ENCODE measurements around the gene CHST15.

The CHST15 gene

DNA sequence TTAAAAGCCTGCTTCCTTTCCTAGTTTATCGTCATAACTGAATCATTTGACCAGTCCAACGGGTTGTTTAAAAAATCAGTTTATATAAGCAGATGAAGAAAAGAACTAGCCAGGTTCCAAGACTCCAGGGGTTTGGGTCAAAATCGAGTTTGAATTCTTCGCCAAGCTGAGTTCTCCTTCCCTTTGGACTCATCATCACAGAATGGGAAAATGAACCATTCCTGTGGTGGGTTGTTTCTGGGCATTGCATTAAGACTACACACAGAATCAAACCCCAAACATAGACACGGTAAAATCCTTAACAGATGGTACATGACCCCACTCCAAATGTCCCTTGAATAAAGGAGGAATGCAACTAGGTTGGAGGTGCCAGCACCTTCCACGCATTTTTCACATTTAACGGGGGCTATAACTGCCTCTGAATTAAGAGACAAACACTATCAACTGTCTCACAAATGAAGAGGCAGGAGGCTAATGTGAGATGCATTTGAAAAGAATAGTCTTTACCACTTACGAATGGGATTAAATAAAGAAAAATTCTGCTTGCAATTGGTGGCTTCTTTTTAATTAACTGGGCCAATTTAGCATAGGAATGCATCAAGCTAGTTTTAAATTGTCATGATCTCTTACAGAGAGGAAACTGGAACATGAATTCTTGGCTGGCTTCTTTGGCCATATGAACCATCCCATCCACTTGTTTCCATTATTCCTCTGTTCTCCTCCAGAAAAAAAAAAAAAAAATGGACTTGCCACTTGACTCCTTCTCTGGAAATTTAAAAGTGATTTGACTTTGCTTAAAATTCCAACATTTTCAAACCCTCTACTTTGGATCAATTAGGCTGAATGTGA is 61.1 kb downstream of the CHST15 start:
- DNase-seq (ENCODE audit: low read depth in 2 of 2, low spot score in 1 of 2) = no peak

- no peak for DNase-seq (ENCODE audit: low read depth in 2 of 2, low spot score in 1 of 2)
Observed at GRCh38 chr10:124030492-124031110, 62.8 kb downstream of the CHST15 start.

DNA sequence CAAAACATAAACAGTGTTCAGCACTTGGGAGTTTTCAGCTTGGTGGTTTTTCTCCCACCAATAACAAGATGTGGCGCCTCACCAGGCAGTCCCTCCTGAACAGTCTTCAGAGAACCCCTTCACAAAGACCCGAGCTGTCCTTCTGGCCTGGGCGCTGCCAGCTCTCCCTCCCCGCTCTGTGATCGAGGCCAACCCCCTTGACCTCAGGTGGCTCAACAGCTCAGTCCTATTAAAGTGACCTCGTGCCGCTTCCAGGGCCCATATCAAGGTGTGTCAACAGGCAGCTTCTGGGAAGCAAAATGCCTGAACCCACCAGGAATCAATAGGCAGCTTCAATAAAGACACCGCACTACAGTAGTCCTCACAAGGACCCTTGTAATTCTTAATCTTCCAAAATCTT is 63.3 kb downstream of the CHST15 start:
- DNase-seq (ENCODE audit: low read depth in 2 of 2, low spot score in 1 of 2) = no peak

DNA sequence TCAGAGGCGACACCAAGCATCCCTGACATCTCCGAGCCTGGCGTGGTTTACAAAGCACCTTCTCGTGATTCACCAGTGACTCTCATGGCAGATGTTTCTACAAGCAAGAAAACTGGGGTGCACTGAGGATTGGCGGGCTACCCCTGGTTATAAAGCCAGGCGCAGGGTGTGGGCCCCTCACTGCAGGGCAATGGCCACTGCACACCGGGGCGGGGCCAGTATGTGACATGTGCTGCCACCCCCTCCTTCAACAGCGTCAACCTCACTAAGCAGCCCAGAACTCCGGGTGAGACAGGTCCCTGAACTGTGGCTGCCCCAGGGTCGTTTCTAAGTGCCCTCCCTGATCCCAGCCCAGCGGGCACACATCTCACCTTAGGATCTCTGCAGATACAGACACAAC is 63.8 kb downstream of the CHST15 start:
- DNase-seq (ENCODE audit: low read depth in 2 of 2, low spot score in 1 of 2) = no peak

DNA sequence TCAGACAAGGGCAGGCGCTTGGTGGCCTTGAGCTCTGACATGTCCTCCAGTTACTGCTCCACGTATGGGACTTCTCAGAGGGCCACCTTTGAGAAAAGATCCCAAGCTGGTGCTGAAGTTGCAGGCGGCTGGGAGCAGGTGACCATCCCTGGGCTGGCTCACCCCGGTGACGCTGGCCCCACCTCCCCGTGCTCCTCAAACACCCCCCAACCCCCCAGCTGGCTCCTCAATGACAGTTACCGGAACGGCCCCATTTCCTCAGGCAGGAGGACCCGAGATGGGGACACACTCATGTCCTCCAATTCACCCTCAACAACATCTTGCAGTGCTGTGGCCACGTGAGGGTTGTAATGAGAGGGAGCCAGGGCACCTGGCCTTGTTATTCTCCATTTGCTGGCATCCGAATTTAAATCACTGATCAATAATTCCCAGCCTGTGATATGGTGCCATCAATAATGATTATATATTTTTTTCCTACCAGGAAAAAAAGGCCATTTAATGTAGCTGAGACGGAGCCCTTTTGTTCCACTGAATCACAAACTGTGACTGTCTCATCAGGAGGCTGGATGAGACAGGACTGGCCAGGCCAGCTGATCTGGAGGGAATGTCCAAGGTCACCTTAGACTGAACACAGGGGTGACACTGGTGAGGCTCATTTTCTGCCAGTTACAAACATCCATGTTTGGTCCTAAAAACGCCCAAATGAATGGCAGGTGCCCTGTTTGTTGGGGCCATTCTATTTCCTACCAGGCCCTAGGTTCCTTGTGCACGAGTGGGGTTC is 64.5 kb downstream of the CHST15 start:
- DNase-seq (ENCODE audit: low read depth in 2 of 2, low spot score in 1 of 2) = no peak

GRCh38 chr10:124027651-124028050 is 65.7 kb downstream of the CHST15 start:
- DNase-seq (ENCODE audit: low read depth in 2 of 2, low spot score in 1 of 2) = no peak

- no peak for DNase-seq (ENCODE audit: low read depth in 2 of 2, low spot score in 1 of 2)
Observed at GRCh38 chr10:124027031-124027611, 66.3 kb downstream of the CHST15 start.

- no peak for DNase-seq (ENCODE audit: low read depth in 2 of 2, low spot score in 1 of 2)
Observed at GRCh38 chr10:124026589-124026939, 66.8 kb downstream of the CHST15 start.

DNA sequence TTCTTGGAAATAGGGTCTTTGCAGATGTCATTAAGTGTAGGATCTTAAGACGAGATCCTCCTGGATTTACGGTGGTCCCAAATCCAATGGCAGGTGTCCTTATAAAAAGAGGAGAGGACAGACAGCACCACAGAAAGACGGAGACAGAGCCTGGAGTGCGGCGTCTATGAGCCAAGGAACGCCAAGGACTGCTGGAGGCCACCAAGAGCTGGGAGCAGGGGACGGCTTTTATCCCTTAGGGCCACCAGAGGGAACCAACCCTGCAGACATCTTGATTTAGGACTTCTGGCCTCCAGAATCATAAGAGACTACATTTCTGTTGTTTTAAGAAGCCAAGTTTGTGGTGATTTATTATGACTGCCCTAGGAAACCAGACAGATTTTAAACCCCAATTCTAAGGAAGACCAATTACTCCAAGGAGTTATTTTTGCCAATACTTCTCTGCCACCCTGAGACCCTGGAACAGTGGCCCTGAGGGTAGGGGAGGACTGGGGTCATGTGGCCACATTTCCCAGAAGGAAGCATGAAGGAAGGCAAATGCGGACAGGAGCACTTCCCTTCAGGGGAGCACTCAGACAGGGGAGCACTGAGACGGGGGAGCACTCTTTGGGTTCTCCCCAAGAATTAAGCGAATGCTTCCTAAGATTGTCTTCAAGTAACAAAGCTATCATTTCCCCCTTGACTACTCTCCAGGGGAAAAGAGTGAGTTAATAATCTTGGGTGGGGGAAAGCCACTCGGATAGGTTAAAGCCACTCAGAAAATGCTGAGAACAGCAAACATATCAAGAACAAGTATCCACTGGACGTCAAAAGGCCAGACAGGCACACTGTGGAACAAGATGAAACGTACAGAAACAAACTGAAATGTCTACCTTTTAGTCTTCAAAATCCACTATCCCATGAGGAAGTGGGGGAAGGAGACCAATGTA is 67.5 kb downstream of the CHST15 start:
- DNase-seq (ENCODE audit: low read depth in 2 of 2, low spot score in 1 of 2) = no peak

DNA sequence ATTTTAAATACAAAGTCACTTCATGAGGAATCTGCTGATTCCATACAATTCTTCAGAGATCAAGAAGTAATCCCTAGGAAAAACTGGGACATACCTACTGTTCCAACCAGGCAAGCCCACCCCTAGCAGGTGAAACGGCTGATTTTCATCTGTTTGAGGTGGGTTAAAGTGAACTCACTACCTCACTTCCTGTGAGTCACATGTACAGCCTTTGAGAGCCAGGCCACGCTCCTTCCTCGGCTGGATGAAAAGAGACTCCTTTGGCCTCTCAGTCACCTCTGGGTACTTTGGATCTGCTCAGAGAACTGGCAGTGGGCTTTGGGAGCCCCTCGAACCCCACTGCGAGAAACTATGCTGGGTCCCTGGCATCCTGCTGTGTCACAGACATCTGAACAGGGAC is 68.2 kb downstream of the CHST15 start:
- no peak for DNase-seq (ENCODE audit: low read depth in 2 of 2, low spot score in 1 of 2)

- DNase-seq (ENCODE audit: low read depth in 2 of 2, low spot score in 1 of 2) = no peak
Observed at GRCh38 chr10:124022066-124022465, 71.3 kb downstream of the CHST15 start.

GRCh38 chr10:124020981-124021815 is 72.2 kb downstream of the CHST15 start:
- DNase-seq (ENCODE audit: low read depth in 2 of 2, low spot score in 1 of 2) = no peak

DNA sequence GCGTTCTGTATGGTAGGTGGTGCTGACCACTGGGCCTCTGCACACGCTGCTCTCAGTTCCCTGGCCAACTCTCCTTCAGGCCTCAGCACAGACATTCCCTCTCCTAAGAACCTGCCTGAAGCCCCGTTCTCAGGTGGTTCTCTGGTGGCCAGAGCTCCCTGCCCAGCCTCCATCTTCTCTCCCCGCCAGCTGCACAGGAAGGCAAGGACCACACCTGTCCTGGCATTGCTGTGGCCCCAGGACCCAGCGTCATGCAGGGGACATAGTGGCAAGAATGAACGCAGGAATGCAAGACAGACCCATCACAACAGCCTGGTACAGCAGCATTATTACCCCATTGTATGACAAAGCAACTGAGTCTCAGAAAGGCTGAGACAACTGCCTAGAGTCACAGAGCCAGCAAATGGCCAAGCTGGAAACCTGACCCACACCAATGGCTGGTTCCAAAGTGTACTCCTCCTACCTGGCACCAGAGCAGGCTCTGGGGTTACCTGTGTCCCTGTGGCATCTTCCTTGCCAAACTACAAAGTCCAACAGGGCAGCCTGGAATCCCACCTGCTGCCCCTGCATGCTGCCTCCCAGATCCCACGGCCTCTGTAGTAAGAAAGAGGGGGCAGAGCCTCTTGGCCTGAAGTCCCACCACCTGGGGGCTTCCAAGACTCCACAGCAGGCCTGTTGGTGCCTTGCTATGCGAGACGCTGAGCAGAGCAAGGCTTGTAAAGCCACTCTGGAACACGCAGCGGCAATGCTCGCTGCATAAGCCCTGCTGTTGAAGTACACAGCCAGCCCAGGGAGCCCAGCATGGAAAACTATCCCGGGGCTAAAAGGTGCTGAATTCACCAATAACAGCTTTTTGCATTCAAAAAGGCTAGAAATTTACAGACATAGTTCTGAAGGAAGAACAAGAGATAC is 73.3 kb downstream of the CHST15 start:
- no peak for DNase-seq (ENCODE audit: low read depth in 2 of 2, low spot score in 1 of 2)

- no peak for DNase-seq (ENCODE audit: low read depth in 2 of 2, low spot score in 1 of 2)
Observed at GRCh38 chr10:124018886-124019525, 74.4 kb downstream of the CHST15 start.

DNA sequence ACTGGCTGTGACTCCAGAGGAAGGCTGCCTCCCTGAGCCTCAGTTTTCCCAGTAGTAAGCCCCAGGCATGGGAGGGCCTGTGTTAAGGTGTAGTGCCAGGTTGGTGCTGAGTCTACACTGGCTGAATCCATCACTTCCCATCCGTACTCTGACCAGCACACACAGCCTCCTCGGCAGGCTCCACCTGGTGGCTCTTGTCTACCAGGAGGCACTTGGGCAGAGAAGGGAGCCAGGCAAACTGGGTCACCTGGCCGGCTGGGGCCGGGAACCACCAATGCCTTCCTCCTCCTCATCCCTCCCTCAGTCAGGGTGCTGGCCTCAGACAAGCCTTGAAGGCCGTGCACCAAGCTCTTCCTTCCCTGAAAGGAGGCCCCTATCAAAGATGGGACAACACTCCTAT is 75.7 kb downstream of the CHST15 start:
- no peak for DNase-seq (ENCODE audit: low read depth in 2 of 2, low spot score in 1 of 2)

GRCh38 chr10:124016804-124017375 is 76.5 kb downstream of the CHST15 start:
- no peak for DNase-seq (ENCODE audit: low read depth in 2 of 2, low spot score in 1 of 2)

- DNase-seq (ENCODE audit: low read depth in 2 of 2, low spot score in 1 of 2) = no peak
Observed at GRCh38 chr10:124015991-124016390, 77.4 kb downstream of the CHST15 start.

Measured in stimulated activated CD8-positive, alpha-beta memory T cell treated with anti-CD3 and anti-CD28 coated beads, Interleukin-4, amount 100 ng/mL, for 1 hour (primary cell).